ENCODE data around the gene SYNC.
"Not testable (repeated sequence)": the region's sequence is repeated elsewhere in the genome, so short reads cannot be mapped to it uniquely, and the experiment has no call there.

Gene SYNC

DNA sequence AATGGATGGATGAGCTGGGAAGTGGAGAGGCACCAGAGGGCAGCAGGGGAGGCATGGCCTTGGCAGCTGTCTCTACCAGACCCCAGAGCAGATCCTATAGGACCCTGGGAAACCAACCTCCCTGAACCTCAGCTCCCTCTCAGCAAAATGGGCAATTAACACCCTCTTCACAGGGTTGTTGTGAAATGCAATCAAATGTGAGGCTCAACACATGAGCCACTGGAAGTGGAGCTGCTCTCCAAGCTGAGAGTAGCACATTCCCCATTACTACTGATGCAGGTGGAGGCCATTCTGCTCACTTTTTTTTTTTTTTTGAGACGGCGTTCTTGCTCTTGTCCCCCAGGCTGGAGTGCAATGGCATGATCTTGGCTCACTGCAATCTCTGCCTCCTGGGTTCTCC, 6.5 kb upstream of the SYNC start:
- H3K4me3 ChIP-seq (ENCODE audit: low read length): no peak overlapping the region
- no peaks in the 10 kb centered on the region for H3K9me3 ChIP-seq (ENCODE audit: control insufficient read depth, insufficient read depth, low read length)
- DNase-seq (ENCODE audit: low read depth, low spot score): no peak
- H3K27me3 ChIP-seq (ENCODE audit: control insufficient read depth, insufficient read depth, low read length): peaks cover under 1% of the 10 kb centered on the region; the same call in 1 of the 2 replicates
- no peak overlapping the region for H3K27ac ChIP-seq (ENCODE audit: low read length)
- WGBS (ENCODE audit: insufficient coverage, insufficient read length): no CpG with 5 or more reads among the region's 2 CpGs
- H3K36me3 ChIP-seq (ENCODE audit: control insufficient read depth, insufficient read depth, low read length): no peaks in the 10 kb centered on the region
- H3K4me1 ChIP-seq (ENCODE audit: control insufficient read depth, insufficient read depth, low read length): no peaks in the 10 kb centered on the region

DNA sequence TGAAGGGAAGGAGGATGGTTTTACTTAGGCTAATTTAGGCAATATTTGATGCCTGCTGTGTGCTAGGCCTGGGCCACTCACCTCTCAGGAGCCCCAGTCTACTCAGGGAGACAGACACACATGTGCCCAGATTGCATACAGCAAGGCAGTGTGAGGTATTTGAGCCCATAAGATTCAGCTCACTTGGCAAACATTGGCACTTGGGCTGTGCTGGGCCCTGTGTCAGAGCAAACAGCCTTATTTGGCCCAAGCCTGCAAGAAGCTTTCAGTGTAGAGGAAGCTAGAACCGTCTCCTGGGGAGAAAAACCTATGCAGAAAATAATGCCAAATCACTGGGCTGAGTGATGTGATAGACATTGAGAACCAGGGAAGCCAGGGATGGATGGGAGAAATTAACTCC, 3.9 kb upstream of the SYNC start:
- Histone ChIP-seq H3K4me1 (ENCODE audit: control insufficient read depth, insufficient read depth, low read length) (peaks cover 4% of the 10 kb centered on the region), H3K27ac (ENCODE audit: low read length) (no peak overlapping the region), H3K9me3 (ENCODE audit: control insufficient read depth, insufficient read depth, low read length) (no peaks in the 10 kb centered on the region), H3K36me3 (ENCODE audit: control insufficient read depth, insufficient read depth, low read length) (no peaks in the 10 kb centered on the region), H3K4me3 (ENCODE audit: low read length) (no peak overlapping the region), H3K27me3 (ENCODE audit: control insufficient read depth, insufficient read depth, low read length) (peaks cover 10% of the 10 kb centered on the region)
- DNase-seq (ENCODE audit: low read depth, low spot score): no peak
- no CpG with 5 or more reads among the region's 1 CpG for WGBS (ENCODE audit: insufficient coverage, insufficient read length)

DNA sequence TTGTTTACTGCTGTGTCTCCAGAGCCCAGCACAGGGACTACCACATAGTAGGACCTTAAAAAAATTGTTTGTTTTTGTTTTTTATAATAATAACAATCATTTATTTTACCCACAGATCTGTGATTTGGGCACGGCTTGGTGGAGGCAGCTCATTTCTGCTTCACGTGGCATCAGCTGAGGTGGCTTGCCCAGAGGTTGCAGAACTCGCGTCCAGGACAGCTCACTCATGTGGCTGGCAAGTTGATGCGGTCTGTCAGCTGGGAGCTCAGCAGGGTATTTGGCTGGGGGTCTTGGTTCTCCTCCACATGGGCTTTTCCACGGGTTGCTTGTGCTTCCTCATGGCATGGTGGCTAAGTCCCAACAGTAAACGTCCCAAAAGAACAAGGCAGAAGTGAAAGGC, 2.9 kb upstream of the SYNC start:
- H3K4me3 ChIP-seq (ENCODE audit: low read length): no peak overlapping the region
- peaks cover 10% of the 10 kb centered on the region for H3K27me3 ChIP-seq (ENCODE audit: control insufficient read depth, insufficient read depth, low read length)
- no peak overlapping the region for H3K27ac ChIP-seq (ENCODE audit: low read length)
- DNase-seq (ENCODE audit: low read depth, low spot score): no peak
- H3K36me3 ChIP-seq (ENCODE audit: control insufficient read depth, insufficient read depth, low read length): no peaks in the 10 kb centered on the region
- WGBS (ENCODE audit: insufficient coverage, insufficient read length): no CpG with 5 or more reads among the region's 7 CpGs
- no peaks in the 10 kb centered on the region for H3K9me3 ChIP-seq (ENCODE audit: control insufficient read depth, insufficient read depth, low read length)
- H3K4me1 ChIP-seq (ENCODE audit: control insufficient read depth, insufficient read depth, low read length): peaks cover 4% of the 10 kb centered on the region

DNA sequence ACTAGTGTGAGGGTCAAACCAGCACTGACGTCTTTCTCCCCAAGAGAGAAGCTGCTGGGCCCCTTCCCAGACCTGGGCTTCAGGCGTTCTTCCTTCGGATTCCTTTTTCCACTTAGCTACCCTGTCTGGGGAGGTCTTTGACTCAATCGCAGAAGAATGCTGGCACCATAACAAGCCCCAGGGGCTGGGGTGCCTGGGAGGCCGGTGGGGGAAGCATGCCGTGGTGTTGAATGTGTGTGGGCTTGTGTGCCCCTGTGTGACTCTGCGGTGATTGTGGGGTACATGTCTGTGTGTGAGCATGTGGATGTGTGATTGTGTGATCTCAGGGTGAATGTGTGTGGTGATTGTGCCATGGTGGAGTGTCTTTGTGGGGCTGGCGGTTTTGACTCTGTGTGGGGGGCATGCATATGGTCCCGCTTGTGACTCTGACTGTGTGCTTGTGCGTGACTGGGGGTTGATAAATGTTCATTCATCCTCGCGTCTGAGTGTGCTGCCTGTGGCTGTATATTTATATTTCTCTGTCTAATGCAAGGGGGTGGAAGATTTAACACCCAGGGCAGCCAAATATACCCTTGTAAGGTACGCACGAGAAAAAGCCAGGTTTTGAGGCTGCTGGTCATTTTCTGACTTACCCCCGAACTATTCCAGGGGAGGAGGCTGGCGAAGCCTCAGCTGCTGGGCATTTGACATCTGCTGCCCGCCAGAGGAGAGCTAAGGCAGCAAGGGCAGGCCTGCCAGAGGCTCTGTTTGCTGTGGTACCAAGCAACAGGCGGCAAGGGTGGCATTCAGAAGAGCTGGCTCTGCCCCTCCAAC, 1.1 kb upstream of the SYNC start:
- H3K9me3 ChIP-seq (ENCODE audit: control insufficient read depth, insufficient read depth, low read length): no peaks in the 10 kb centered on the region
- no peak overlapping the region; the same call in 1 of the 2 replicates for H3K4me3 ChIP-seq (ENCODE audit: low read length)
- no peaks in the 10 kb centered on the region for H3K36me3 ChIP-seq (ENCODE audit: control insufficient read depth, insufficient read depth, low read length)
- no peak overlapping the region for H3K27ac ChIP-seq (ENCODE audit: low read length)
- H3K27me3 ChIP-seq (ENCODE audit: control insufficient read depth, insufficient read depth, low read length): peaks cover 10% of the 10 kb centered on the region
- DNase-seq (ENCODE audit: low read depth, low spot score): no peak
- WGBS (ENCODE audit: insufficient coverage, insufficient read length): no CpG with 5 or more reads among the region's 18 CpGs
- H3K4me1 ChIP-seq (ENCODE audit: control insufficient read depth, insufficient read depth, low read length): peaks cover 4% of the 10 kb centered on the region

DNA sequence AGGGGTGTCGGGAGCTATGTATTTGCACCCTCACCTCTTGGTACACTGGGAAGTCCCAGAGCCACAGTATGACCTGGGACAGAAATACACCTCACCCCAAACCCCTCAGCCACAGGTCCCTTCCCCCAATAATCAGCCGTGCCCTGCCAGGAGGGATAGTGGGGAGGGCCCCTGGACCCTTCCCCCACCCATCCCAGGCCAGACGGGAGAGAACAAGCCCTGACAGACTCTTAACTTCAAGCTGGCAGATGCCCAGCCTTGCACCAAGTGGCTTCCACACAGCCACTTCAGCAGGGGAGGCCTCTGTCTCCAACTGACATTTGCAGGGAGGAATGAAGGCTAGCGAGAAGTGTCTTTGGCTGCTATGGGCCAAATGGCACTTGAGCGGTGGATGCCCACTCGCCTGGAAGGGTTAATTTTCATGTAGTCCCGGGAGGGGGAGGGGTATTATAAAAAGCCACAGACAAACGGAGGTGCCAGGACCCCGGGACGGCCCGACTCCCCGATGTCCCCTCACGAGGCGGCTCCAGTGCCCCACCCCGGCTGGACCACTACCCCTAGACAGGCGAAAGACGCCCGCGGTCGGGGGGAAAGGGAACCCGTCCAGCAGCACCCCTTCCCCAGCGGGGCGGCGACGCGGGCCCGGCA, 495 bp downstream of the SYNC start:
- Histone ChIP-seq H3K4me3 (ENCODE audit: low read length) (peak overlapping the region; percentile 51; the same call in 1 of the 2 replicates), H3K27me3 (ENCODE audit: control insufficient read depth, insufficient read depth, low read length) (peaks cover 10% of the 10 kb centered on the region), H3K36me3 (ENCODE audit: control insufficient read depth, insufficient read depth, low read length) (no peaks in the 10 kb centered on the region), H3K9me3 (ENCODE audit: control insufficient read depth, insufficient read depth, low read length) (no peaks in the 10 kb centered on the region), H3K4me1 (ENCODE audit: control insufficient read depth, insufficient read depth, low read length) (peaks cover 4% of the 10 kb centered on the region), H3K27ac (ENCODE audit: low read length) (no peak overlapping the region)
- WGBS (ENCODE audit: insufficient coverage, insufficient read length): no CpG with 5 or more reads among the region's 27 CpGs
- no peak for DNase-seq (ENCODE audit: low read depth, low spot score)

DNA sequence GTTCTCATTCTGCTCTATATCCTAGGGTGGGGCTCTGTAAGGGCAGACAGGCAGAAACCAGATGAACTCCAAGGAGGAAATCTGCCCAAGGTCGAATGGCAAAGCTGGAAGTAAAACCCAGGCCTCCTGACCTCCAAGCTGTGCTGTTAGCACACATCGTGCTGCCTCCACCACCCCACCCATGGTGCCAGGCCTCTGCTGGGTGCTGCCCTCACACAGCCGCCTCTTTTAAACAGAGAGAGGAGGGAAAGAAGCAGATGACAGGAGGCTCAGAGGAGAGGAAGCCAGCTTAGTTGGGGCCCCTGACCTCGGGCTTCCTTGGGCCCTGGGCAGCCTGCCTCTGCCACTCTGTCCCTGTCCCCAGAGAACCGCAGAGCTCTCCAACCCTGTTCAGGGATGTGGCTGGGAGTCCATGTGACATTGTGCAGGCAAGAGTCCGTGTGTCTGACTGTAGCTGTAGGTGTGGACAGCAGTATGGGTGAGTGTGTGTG, 1.1 kb downstream of the SYNC start:
- DNase-seq (ENCODE audit: low read depth, low spot score): no peak
- peaks cover 4% of the 10 kb centered on the region for H3K4me1 ChIP-seq (ENCODE audit: control insufficient read depth, insufficient read depth, low read length)
- no peaks in the 10 kb centered on the region for H3K9me3 ChIP-seq (ENCODE audit: control insufficient read depth, insufficient read depth, low read length)
- H3K27ac ChIP-seq (ENCODE audit: low read length): no peak overlapping the region
- H3K4me3 ChIP-seq (ENCODE audit: low read length): no peak overlapping the region
- no peaks in the 10 kb centered on the region for H3K36me3 ChIP-seq (ENCODE audit: control insufficient read depth, insufficient read depth, low read length)
- peaks cover 10% of the 10 kb centered on the region for H3K27me3 ChIP-seq (ENCODE audit: control insufficient read depth, insufficient read depth, low read length)
- WGBS (ENCODE audit: insufficient coverage, insufficient read length): no CpG with 5 or more reads among the region's 6 CpGs

DNA sequence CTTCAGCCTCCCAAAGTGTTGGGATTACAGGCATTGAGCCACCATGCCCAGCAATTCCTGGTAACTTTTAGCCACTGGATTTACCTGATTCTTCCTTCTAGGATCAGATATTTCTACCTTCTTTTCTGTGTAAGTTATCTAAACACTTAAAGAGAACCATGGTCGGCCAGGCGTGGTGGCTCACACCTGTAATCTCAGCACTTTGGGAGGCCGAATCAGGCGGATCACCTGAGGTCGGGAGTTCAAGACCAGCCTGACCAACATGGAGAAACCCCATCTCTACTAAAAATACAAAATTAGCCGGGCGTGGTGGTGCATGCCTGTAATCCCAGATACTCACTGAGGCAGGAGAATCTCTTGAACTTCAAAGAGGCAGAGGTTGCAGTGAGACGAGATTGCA, 5.6 kb downstream of the SYNC start:
- WGBS (ENCODE audit: insufficient coverage, insufficient read length): no CpG with 5 or more reads among the region's 8 CpGs
- H3K36me3 ChIP-seq (ENCODE audit: control insufficient read depth, insufficient read depth, low read length); H3K27me3 ChIP-seq (ENCODE audit: control insufficient read depth, insufficient read depth, low read length); DNase-seq (ENCODE audit: low read depth, low spot score); H3K9me3 ChIP-seq (ENCODE audit: control insufficient read depth, insufficient read depth, low read length); H3K27ac ChIP-seq (ENCODE audit: low read length); H3K4me1 ChIP-seq (ENCODE audit: control insufficient read depth, insufficient read depth, low read length); H3K4me3 ChIP-seq (ENCODE audit: low read length): not testable (repeated sequence)

DNA sequence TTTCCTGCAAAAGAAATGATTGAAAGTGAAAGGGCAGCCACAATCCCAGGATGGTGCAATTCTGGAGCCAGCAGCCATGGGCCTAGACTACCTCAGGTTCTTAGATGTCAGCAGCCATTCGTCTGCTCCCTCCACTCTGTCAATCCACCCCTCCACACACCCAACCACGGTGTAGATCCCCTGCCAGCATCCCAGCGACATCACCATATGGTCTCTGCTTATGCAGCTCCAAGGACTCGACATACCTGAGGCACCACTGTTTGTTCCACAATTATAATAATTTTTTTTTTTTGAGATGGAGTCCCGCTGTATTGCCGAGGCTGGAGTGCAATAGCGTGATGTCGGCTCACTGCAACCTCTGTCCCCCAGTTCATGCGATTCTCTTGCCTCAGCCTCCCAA, 6.5 kb downstream of the SYNC start:
- Histone ChIP-seq H3K4me1 (ENCODE audit: control insufficient read depth, insufficient read depth, low read length) (no peaks in the 10 kb centered on the region), H3K27ac (ENCODE audit: low read length) (no peak overlapping the region), H3K4me3 (ENCODE audit: low read length) (no peak overlapping the region), H3K27me3 (ENCODE audit: control insufficient read depth, insufficient read depth, low read length) (no peaks in the 10 kb centered on the region), H3K36me3 (ENCODE audit: control insufficient read depth, insufficient read depth, low read length) (no peaks in the 10 kb centered on the region), H3K9me3 (ENCODE audit: control insufficient read depth, insufficient read depth, low read length) (no peaks in the 10 kb centered on the region)
- WGBS (ENCODE audit: insufficient coverage, insufficient read length): no CpG with 5 or more reads among the region's 9 CpGs
- DNase-seq (ENCODE audit: low read depth, low spot score): no peak

DNA sequence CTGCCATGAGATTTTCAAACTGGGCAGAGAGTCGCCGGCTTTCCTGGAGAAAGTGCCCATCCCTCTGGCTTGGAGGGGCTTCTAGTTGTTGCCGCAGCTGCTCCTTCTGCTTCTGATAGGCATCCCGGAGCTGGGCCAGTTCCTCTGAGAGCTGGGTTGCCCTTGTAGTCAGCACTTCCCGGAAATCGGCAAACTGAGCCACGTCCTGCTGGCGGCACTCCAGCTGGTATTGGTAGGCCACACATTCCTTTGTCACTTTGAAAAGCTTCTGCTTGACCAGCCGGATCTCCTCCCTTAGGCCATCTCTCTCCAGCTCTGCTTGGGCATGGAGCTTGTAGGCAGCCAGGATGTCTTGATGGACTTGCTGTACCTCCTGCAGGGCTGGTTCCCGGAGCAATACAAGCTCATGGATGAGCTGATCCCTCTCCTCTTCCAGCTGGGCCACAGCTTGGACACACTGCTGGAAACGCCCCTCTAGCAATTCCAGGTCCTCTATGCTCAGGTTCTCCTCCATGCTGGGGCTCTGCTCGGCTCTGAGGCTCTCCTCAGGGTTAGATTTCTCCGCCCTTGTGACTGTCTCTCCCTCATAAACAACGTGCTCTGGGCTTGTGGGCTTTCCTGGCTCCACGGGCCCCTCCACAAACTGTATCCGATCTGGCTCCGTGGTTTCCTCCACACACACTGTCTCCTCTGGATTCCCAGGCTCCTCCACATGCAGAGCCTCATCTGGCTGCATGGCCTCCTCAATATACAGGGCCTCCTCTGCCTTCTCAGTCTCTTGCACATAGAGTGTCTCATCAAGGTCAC, 7.3 kb downstream of the SYNC start:
- Histone ChIP-seq H3K4me1 (ENCODE audit: control insufficient read depth, insufficient read depth, low read length) (no peaks in the 10 kb centered on the region), H3K27me3 (ENCODE audit: control insufficient read depth, insufficient read depth, low read length) (no peaks in the 10 kb centered on the region), H3K36me3 (ENCODE audit: control insufficient read depth, insufficient read depth, low read length) (no peaks in the 10 kb centered on the region), H3K4me3 (ENCODE audit: low read length) (no peak overlapping the region), H3K27ac (ENCODE audit: low read length) (no peak overlapping the region), H3K9me3 (ENCODE audit: control insufficient read depth, insufficient read depth, low read length) (no peaks in the 10 kb centered on the region)
- no peak for DNase-seq (ENCODE audit: low read depth, low spot score)
- no CpG with 5 or more reads among the region's 17 CpGs for WGBS (ENCODE audit: insufficient coverage, insufficient read length)

DNA sequence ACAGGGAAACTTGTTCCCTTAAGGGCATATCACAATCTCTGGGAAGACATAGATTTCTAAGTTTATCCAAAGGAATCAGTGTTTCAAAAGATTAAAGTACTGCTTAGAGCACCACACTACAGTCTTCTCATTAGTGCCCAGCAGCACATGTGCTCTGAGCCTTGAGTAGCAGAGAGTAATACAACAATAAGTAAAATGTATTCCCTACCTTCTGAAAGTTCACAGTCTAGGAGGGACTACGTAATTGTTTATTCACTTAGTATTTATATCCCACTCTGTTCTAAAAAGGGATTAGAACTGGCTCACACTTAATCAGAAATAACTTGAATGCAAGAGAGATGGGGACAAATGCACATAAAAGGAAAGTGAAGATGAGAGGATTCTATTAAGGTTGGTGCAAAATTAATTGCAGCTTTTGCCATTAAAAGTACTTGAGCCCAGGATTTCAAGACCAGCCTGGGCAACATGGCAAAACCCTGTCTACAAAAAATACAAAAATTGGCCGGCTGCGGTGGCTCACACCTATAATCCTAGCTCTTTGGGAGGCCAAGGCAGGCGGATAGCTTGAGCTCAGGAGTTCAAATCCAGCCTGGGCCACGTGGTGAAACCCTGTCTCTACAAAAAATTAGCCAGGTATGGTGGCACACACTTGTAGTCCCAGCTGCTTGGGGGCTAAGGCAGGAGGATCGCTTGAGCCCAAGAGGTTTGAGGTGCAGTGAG, 9.0 kb downstream of the SYNC start:
- Histone ChIP-seq H3K9me3 (ENCODE audit: control insufficient read depth, insufficient read depth, low read length) (no peaks in the 10 kb centered on the region), H3K36me3 (ENCODE audit: control insufficient read depth, insufficient read depth, low read length) (no peaks in the 10 kb centered on the region), H3K27me3 (ENCODE audit: control insufficient read depth, insufficient read depth, low read length) (no peaks in the 10 kb centered on the region), H3K27ac (ENCODE audit: low read length) (no peak overlapping the region), H3K4me1 (ENCODE audit: control insufficient read depth, insufficient read depth, low read length) (no peaks in the 10 kb centered on the region), H3K4me3 (ENCODE audit: low read length) (no peak overlapping the region)
- WGBS (ENCODE audit: insufficient coverage, insufficient read length): no CpG with 5 or more reads among the region's 6 CpGs
- no peak for DNase-seq (ENCODE audit: low read depth, low spot score)

All from iPS DF 6.9 (cell line).